IPS-15b (cell line): ENCODE measurements around the gene LIF.

ENCODE experiments used
- H3K27me3 ChIP-seq: one replicate; pipeline ENCODE4 v1.6.1; 2013; ENCODE audit warnings: low read length; ENCODE audit not compliant: control insufficient read depth, insufficient read depth
- H3K36me3 ChIP-seq: one replicate; pipeline ENCODE4 v1.6.1; 2013; ENCODE audit warnings: low read length; ENCODE audit not compliant: control insufficient read depth, insufficient read depth
- H3K4me1 ChIP-seq: one replicate; pipeline ENCODE4 v1.6.1; 2013; ENCODE audit warnings: mild to moderate bottlenecking, low read length; ENCODE audit not compliant: control insufficient read depth, insufficient read depth
- H3K4me3 ChIP-seq: one replicate; pipeline ENCODE4 v1.5.1; 2013; ENCODE audit warnings: low read depth, low read length
- H3K9ac ChIP-seq: one replicate; pipeline ENCODE4 v1.6.1; 2013; ENCODE audit warnings: low read depth, mild to moderate bottlenecking, low read length
- H3K9me3 ChIP-seq: one replicate; pipeline ENCODE4 v1.6.1; 2013; ENCODE audit warnings: mild to moderate bottlenecking, low read length; ENCODE audit not compliant: control insufficient read depth, insufficient read depth

Gene LIF

GRCh38 chr22:30260276-30260675 is 13.7 kb upstream of the LIF start:
- Histone ChIP-seq H3K4me3 (no peak overlapping the region), H3K36me3 (no peaks in the 10 kb centered on the region), H3K27me3 (peaks cover 2% of the 10 kb centered on the region), H3K9me3 (no peaks in the 10 kb centered on the region), H3K4me1 (peaks cover 3% of the 10 kb centered on the region), H3K9ac (no peak overlapping the region)

GRCh38 chr22:30254314-30254713 is 7.8 kb upstream of the LIF start:
- Histone ChIP-seq H3K36me3 (no peaks in the 10 kb centered on the region), H3K4me1 (peaks cover 10% of the 10 kb centered on the region), H3K9ac (no peak overlapping the region), H3K4me3 (no peak overlapping the region), H3K27me3 (no peaks in the 10 kb centered on the region), H3K9me3 (no peaks in the 10 kb centered on the region)

GRCh38 chr22:30253205-30253852 is 6.8 kb upstream of the LIF start:
- peaks cover 10% of the 10 kb centered on the region for H3K4me1 ChIP-seq
- no peak overlapping the region for H3K9ac ChIP-seq

GRCh38 chr22:30252411-30253204 is 6.0 kb upstream of the LIF start:
- Histone ChIP-seq H3K27me3 (no peaks in the 10 kb centered on the region), H3K4me1 (peaks cover 8% of the 10 kb centered on the region), H3K9ac (no peak overlapping the region), H3K4me3 (no peak overlapping the region), H3K9me3 (no peaks in the 10 kb centered on the region), H3K36me3 (no peaks in the 10 kb centered on the region)

More at GRCh38 chr22:30253205-30253852, 6.8 kb upstream of the LIF start:
- no peaks in the 10 kb centered on the region for H3K27me3 ChIP-seq
- H3K36me3 ChIP-seq: no peaks in the 10 kb centered on the region
- no peak overlapping the region for H3K4me3 ChIP-seq
- no peaks in the 10 kb centered on the region for H3K9me3 ChIP-seq

GRCh38 chr22:30251711-30252110 is 5.2 kb upstream of the LIF start:
- Histone ChIP-seq H3K36me3 (no peaks in the 10 kb centered on the region), H3K9me3 (no peaks in the 10 kb centered on the region), H3K9ac (no peak overlapping the region), H3K27me3 (no peaks in the 10 kb centered on the region), H3K4me3 (no peak overlapping the region), H3K4me1 (peaks cover 8% of the 10 kb centered on the region)

- H3K4me3 ChIP-seq: no peak overlapping the region
- H3K4me1 ChIP-seq: peaks cover 8% of the 10 kb centered on the region
- H3K9me3 ChIP-seq: no peaks in the 10 kb centered on the region
- no peak overlapping the region for H3K9ac ChIP-seq
- H3K27me3 ChIP-seq: no peaks in the 10 kb centered on the region
- no peaks in the 10 kb centered on the region for H3K36me3 ChIP-seq
These were observed 4.2 kb upstream of the LIF start for GRCh38 chr22:30250661-30251267.

GRCh38 chr22:30250039-30250565 is 3.5 kb upstream of the LIF start:
- H3K4me3 ChIP-seq: no peak overlapping the region
- H3K36me3 ChIP-seq: no peaks in the 10 kb centered on the region
- no peaks in the 10 kb centered on the region for H3K27me3 ChIP-seq
- no peak overlapping the region for H3K9ac ChIP-seq
- peaks cover 8% of the 10 kb centered on the region for H3K4me1 ChIP-seq
- no peaks in the 10 kb centered on the region for H3K9me3 ChIP-seq

GRCh38 chr22:30249049-30250038 is 2.8 kb upstream of the LIF start:
- Histone ChIP-seq H3K27me3 (no peaks in the 10 kb centered on the region), H3K4me1 (peaks cover 8% of the 10 kb centered on the region), H3K36me3 (no peaks in the 10 kb centered on the region), H3K9ac (no peak overlapping the region), H3K9me3 (no peaks in the 10 kb centered on the region), H3K4me3 (no peak overlapping the region)

GRCh38 chr22:30248484-30248883 is 1.9 kb upstream of the LIF start:
- no peak overlapping the region for H3K9ac ChIP-seq
- H3K27me3 ChIP-seq: no peaks in the 10 kb centered on the region
- H3K4me3 ChIP-seq: no peak overlapping the region
- no peaks in the 10 kb centered on the region for H3K9me3 ChIP-seq
- H3K36me3 ChIP-seq: peaks cover 5% of the 10 kb centered on the region
- peaks cover 8% of the 10 kb centered on the region for H3K4me1 ChIP-seq

GRCh38 chr22:30247974-30248373 is 1.4 kb upstream of the LIF start:
- H3K4me3 ChIP-seq: no peak overlapping the region
- H3K36me3 ChIP-seq: peaks cover 7% of the 10 kb centered on the region
- no peaks in the 10 kb centered on the region for H3K27me3 ChIP-seq
- H3K9ac ChIP-seq: no peak overlapping the region
- no peaks in the 10 kb centered on the region for H3K9me3 ChIP-seq
- peaks cover 6% of the 10 kb centered on the region for H3K4me1 ChIP-seq

- H3K9ac ChIP-seq: no peak overlapping the region
- H3K27me3 ChIP-seq: no peaks in the 10 kb centered on the region
- peaks cover 11% of the 10 kb centered on the region for H3K36me3 ChIP-seq
- no peaks in the 10 kb centered on the region for H3K9me3 ChIP-seq
- peaks cover 2% of the 10 kb centered on the region for H3K4me1 ChIP-seq
- H3K4me3 ChIP-seq: no peak overlapping the region
These were observed 1.0 kb upstream of the LIF start for GRCh38 chr22:30247561-30247960.
